ENCODE results near the gene ADH1A. TPM values are rescaled to one million over a fixed set of nuclear protein-coding genes. Genes with fewer than 3 reads are reported as not detected.

ADH1A gene
- total and polyA plus RNA-seq, 2 donors from 2014 or later, result 0.85 TPM; not detected in 1

DNA sequence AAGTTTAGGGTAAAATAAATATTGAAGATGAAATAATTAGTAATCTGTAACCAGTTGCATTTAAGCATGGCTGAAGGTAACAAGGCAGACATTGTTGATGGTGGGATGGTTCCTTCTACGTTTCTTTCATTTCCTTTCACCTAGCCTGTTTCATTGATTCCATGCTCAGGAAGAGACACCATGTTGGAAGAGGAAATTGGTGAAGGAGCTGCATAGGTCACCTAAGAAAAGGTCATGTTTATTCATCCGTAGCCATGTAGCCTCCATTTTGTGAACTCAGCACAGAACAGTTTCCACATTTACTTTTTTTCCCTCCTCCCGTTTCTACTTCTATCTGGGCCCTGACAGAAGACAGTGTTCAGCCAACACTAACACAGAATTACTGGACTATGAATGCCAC, 26.6 kb upstream of the ADH1A start:
- intact Hi-C loops (cut with DNase I), result no loop called here
- DNase-seq, result no peak
- no peak for FAIRE-seq
- no peaks in the 10 kb centered on the region for H3K27me3 ChIP-seq (ENCODE audit: control insufficient read depth, insufficient read depth, low read length)
- H3K4me1 ChIP-seq (ENCODE audit: control insufficient read depth in 2 of 3, insufficient read depth in 2 of 3, low read depth in 1 of 3, low read length in 3 of 3), result no peaks in the 10 kb centered on the region
- H3K27ac ChIP-seq (ENCODE audit: low read depth in 2 of 2, low read length in 2 of 2), result no peak overlapping the region
- H3K9me3 ChIP-seq (ENCODE audit: control insufficient read depth in 2 of 3, insufficient read depth in 1 of 3, low read length in 3 of 3), result no peaks in the 10 kb centered on the region
- H3K9ac ChIP-seq (ENCODE audit: low read length in 3 of 3), result no peak overlapping the region
- no peak overlapping the region for H3K4me3 ChIP-seq (ENCODE audit: low read length in 3 of 3)
- no peaks in the 10 kb centered on the region for H3K36me3 ChIP-seq (ENCODE audit: control insufficient read depth in 2 of 3, insufficient read depth in 3 of 3, low read length in 3 of 3)
- TF ChIP-seq, protein P1, sequence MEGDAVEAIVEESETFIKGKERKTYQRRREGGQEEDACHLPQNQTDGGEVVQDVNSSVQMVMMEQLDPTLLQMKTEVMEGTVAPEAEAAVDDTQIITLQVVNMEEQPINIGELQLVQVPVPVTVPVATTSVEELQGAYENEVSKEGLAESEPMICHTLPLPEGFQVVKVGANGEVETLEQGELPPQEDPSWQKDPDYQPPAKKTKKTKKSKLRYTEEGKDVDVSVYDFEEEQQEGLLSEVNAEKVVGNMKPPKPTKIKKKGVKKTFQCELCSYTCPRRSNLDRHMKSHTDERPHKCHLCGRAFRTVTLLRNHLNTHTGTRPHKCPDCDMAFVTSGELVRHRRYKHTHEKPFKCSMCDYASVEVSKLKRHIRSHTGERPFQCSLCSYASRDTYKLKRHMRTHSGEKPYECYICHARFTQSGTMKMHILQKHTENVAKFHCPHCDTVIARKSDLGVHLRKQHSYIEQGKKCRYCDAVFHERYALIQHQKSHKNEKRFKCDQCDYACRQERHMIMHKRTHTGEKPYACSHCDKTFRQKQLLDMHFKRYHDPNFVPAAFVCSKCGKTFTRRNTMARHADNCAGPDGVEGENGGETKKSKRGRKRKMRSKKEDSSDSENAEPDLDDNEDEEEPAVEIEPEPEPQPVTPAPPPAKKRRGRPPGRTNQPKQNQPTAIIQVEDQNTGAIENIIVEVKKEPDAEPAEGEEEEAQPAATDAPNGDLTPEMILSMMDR (IDR thresholded peaks at IDR 0.05; ENCODE audit: borderline replicate concordance, extremely low read depth, insufficient read depth), result no peak

DNA sequence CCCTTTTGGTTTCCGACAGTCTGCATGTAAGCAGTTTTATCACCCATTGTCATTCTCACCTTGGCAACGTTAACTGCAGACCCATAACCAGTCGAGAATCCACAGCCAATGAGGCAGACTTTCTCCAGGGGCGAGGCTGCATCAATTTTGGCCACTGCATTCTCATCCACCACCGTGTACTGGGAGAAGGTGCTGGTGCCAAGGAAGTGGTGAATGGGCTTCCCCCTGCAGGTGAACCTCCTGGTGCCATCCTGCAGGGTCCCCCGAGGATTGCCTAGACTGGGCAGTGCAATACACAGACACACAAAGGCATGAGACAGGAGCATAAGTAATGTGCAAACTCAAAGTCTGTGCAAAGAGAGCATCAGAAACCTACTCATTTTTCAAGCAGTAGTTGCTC, 25.1 kb upstream of the ADH1A start:
- FAIRE-seq, result no peak
- intact Hi-C loops (cut with DNase I), result no loop called here
- Histone ChIP-seq H3K27me3 (ENCODE audit: control insufficient read depth, insufficient read depth, low read length) (no peaks in the 10 kb centered on the region), H3K9ac (ENCODE audit: low read length in 3 of 3) (no peak overlapping the region), H3K9me3 (ENCODE audit: control insufficient read depth in 2 of 3, insufficient read depth in 1 of 3, low read length in 3 of 3) (no peaks in the 10 kb centered on the region), H3K4me1 (ENCODE audit: control insufficient read depth in 2 of 3, insufficient read depth in 2 of 3, low read depth in 1 of 3, low read length in 3 of 3) (no peaks in the 10 kb centered on the region), H3K36me3 (ENCODE audit: control insufficient read depth in 2 of 3, insufficient read depth in 3 of 3, low read length in 3 of 3) (no peaks in the 10 kb centered on the region), H3K4me3 (ENCODE audit: low read length in 3 of 3) (no peak overlapping the region), H3K27ac (ENCODE audit: low read depth in 2 of 2, low read length in 2 of 2) (no peak overlapping the region)
- TF ChIP-seq, protein P1 (IDR thresholded peaks at IDR 0.05; ENCODE audit: borderline replicate concordance, extremely low read depth, insufficient read depth), result no peak
- no peak for DNase-seq

DNA sequence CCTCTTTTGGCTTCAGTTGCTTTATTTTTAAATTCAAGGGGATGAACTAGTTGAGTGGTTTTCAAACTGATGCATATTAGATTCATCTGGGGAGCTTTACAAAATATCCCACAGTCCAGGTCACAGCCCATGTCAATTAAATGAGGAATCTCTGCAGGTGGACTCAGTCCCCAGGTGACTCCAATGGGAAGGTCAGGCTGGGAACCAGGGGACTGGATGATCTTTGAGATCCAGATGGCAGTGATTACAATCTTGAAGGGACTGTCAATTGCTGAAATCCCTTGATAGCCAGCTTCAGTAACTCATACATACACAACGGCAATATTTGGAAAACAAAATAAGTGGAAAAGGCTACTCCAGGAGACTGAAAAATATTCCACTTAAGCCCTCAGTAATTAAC, 23.4 kb upstream of the ADH1A start:
- no peak overlapping the region for H3K27ac ChIP-seq (ENCODE audit: low read depth in 2 of 2, low read length in 2 of 2)

More for the DNA sequence above, 23.4 kb upstream of the ADH1A start:
- intact Hi-C loops (cut with DNase I), result no loop called here
- no peak overlapping the region for H3K4me3 ChIP-seq (ENCODE audit: low read length in 3 of 3)
- no peak overlapping the region for H3K9ac ChIP-seq (ENCODE audit: low read length in 3 of 3)
- H3K9me3 ChIP-seq (ENCODE audit: control insufficient read depth in 2 of 3, insufficient read depth in 1 of 3, low read length in 3 of 3), result no peaks in the 10 kb centered on the region
- no peaks in the 10 kb centered on the region for H3K27me3 ChIP-seq (ENCODE audit: control insufficient read depth, insufficient read depth, low read length)
- H3K36me3 ChIP-seq (ENCODE audit: control insufficient read depth in 2 of 3, insufficient read depth in 3 of 3, low read length in 3 of 3), result no peaks in the 10 kb centered on the region
- FAIRE-seq (no peak), DNase-seq (no peak)
- TF ChIP-seq, protein P1 (IDR thresholded peaks at IDR 0.05; ENCODE audit: borderline replicate concordance, extremely low read depth, insufficient read depth), result no peak
- H3K4me1 ChIP-seq (ENCODE audit: control insufficient read depth in 2 of 3, insufficient read depth in 2 of 3, low read depth in 1 of 3, low read length in 3 of 3), result no peaks in the 10 kb centered on the region

Data from kidney (tissue), 14 donors.